ENCODE measurements around the gene ACTR1B.

The ACTR1B gene

DNA sequence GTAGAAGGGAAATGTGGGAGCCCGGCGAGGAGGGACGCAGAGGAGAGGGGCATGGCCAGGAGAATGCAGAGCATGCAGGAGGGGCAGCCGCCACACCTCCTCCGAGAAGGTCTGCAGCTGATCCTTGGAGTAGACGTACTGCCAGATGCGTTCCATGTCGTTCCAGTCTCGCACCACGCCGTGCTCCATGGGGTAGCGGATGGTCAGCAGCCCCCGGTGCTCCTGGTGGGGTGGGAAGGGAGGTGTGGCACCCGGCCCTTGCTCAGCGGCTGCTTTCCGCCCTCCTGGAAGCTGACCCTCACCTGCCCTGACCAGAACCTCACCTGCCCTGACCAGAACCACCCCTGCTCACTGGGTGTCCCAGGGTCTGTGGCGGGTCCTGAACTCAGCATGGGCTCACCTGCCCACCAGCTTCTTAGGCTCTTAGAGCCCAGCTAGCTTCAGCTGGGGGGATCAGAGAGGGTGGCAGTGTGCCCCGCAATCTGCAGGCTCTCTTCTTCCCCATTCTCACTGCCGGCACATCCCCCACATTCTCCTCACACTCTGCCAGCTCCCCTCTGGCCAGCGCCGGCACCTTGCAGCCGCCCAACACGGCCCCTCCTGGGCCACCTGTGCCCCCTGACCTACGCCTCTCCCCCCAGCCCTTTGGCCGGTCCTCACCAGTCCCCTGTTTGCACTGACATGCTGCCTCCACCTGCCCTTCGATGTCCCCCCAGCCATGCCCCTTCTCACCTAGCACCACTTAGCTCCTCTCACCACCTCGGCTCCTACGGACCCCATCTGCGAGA is 4.4 kb downstream of the ACTR1B start:
- no peak overlapping the region for H3K9ac ChIP-seq (ENCODE audit: insufficient read length)
- no peak for TF ChIP-seq EZH2 (IDR thresholded peaks at IDR 0.05)
- no peak overlapping the region for H3K27ac ChIP-seq
- no peaks in the 10 kb centered on the region for H3K9me3 ChIP-seq (ENCODE audit: low read depth, low read length)
- H3K4me3 ChIP-seq: no peak overlapping the region
- peaks cover 4% of the 10 kb centered on the region; the same call in 1 of the 2 replicates for H3K36me3 ChIP-seq (ENCODE audit: insufficient read depth, low read length)
- DNase-seq (ENCODE audit: low read depth, low spot score): no peak

DNA sequence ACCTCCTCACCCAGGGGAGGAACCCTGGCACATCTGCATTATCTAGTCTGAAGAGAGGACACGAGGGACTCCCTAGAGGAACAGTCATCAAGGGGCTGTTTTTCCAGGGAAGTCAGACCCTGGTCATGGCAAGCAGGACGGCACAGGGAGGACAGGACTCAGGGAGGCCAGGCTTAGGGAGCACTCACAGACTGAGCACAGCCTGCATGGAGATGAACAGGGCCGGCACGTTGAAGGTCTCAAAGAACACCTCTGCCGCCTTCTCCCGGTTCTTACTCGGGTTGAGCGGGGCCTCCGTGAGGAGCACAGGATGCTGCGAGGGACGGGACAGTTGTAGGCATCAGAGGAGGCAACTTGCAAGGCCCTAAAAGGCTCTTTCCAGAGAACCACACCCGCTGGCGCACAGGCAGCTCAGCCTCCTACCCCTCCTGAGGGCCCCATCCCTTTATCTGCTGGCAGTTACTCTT is 5.1 kb downstream of the ACTR1B start:
- no peak for DNase-seq (ENCODE audit: low read depth, low spot score)
- Histone ChIP-seq H3K9me3 (ENCODE audit: low read depth, low read length) (peaks cover 3% of the 10 kb centered on the region; the same call in 1 of the 2 replicates), H3K36me3 (ENCODE audit: insufficient read depth, low read length) (peaks cover 12% of the 10 kb centered on the region), H3K4me3 (no peak overlapping the region), H3K27ac (no peak overlapping the region), H3K9ac (ENCODE audit: insufficient read length) (no peak overlapping the region)
- TF ChIP-seq EZH2 (IDR thresholded peaks at IDR 0.05) (no peak), FOXP2 (optimal IDR thresholded peaks at IDR 0.05; ENCODE audit: control extremely low read depth, extremely low read length, insufficient read depth) (no peak), POLR2AphosphoS5 (IDR thresholded peaks at IDR 0.05; ENCODE audit: borderline replicate concordance, low read depth, low read length) (no peak)

DNA sequence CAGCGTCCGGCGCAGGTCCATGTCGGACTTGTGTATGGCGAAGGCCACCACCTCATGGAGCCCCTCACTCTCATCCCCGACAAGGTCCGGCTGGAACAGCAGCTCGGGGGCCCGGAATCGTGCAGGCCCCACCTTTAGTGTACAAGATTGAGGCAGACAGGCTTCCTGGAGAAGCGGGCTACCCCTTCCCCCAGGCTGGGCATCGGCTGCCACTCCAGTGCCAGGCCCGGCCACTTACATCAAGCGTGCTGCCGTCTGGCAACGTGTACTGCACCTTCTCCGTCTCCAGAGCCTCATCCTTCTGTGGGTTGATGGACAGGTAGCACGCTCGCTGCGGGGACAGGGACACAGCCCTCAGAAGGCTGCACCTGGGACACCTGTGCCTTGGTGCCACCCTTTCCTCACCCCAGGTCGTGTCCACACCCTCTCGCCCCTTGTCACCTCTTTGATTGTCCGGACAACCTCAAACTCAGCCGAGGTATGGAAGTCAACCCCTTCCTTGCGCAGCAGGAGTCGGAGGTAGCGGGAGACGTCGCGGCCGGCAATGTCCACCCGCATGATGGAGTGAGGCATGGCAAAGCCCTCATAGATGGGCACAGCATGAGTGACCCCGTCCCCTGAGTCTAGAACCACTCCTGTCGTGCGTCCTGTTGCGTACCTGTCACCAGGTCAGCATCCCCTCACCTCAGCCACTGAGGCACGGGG is 5.7 kb downstream of the ACTR1B start:
- peaks cover 12% of the 10 kb centered on the region for H3K36me3 ChIP-seq (ENCODE audit: insufficient read depth, low read length)
- TF ChIP-seq FOXP2 (optimal IDR thresholded peaks at IDR 0.05; ENCODE audit: control extremely low read depth, extremely low read length, insufficient read depth) (no peak), EZH2 (IDR thresholded peaks at IDR 0.05) (no peak), POLR2AphosphoS5 (IDR thresholded peaks at IDR 0.05; ENCODE audit: borderline replicate concordance, low read depth, low read length) (no peak)
- DNase-seq (ENCODE audit: low read depth, low spot score): no peak
- H3K4me3 ChIP-seq: no peak overlapping the region
- H3K9me3 ChIP-seq (ENCODE audit: low read depth, low read length): peaks cover 3% of the 10 kb centered on the region; the same call in 1 of the 2 replicates
- no peak overlapping the region for H3K9ac ChIP-seq (ENCODE audit: insufficient read length)
- no peak overlapping the region for H3K27ac ChIP-seq

DNA sequence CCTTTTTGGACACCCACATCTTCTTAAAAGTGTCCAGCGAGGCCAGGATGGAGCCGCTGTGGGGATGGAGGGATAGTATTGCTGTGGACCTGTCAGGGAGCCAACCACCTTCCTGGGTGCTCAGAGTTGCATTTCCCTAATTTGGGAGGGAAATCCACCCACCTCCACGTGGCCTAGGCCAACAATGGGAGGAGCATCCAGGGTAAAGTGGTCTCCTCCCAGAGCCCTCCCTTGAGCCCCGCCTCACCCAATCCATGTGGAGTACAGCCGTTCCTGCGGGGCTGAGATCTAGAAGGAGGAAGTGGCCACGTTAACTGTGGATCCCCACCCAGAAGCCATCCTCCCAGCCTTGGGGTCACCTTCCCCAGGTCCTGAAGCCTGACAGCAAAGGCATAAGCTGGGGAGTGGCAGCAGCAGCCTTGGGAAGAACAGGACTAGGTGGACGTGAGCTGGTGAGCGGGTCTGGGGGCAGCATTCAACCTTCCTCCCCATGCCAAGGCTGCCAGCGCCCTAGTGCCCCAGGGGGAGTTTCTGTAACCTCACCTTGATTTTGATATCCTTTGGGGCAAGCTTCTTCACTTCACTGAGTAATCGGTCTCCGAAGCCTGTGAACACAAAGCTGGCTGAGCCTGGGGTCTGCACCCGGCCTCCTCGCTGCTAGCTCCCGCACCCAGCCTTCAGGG is 6.8 kb downstream of the ACTR1B start:
- peaks cover 3% of the 10 kb centered on the region; the same call in 1 of the 2 replicates for H3K9me3 ChIP-seq (ENCODE audit: low read depth, low read length)
- no peak overlapping the region for H3K4me3 ChIP-seq
- H3K9ac ChIP-seq (ENCODE audit: insufficient read length): no peak overlapping the region
- no peak overlapping the region for H3K27ac ChIP-seq
- no peak for DNase-seq (ENCODE audit: low read depth, low spot score)
- peaks cover 12% of the 10 kb centered on the region for H3K36me3 ChIP-seq (ENCODE audit: insufficient read depth, low read length)
- TF ChIP-seq FOXP2 (optimal IDR thresholded peaks at IDR 0.05; ENCODE audit: control extremely low read depth, extremely low read length, insufficient read depth) (no peak), POLR2AphosphoS5 (IDR thresholded peaks at IDR 0.05; ENCODE audit: borderline replicate concordance, low read depth, low read length) (no peak)

GRCh38 chr2:97656129-97656755 is 7.6 kb downstream of the ACTR1B start:
- Histone ChIP-seq H3K36me3 (ENCODE audit: insufficient read depth, low read length) (peaks cover 12% of the 10 kb centered on the region), H3K27ac (no peak overlapping the region), H3K9ac (ENCODE audit: insufficient read length) (no peak overlapping the region), H3K4me3 (no peak overlapping the region), H3K9me3 (ENCODE audit: low read depth, low read length) (peaks cover 3% of the 10 kb centered on the region; the same call in 1 of the 2 replicates)
- TF ChIP-seq POLR2AphosphoS5 (IDR thresholded peaks at IDR 0.05; ENCODE audit: borderline replicate concordance, low read depth, low read length): no peak
- TF ChIP-seq EZH2 (IDR thresholded peaks at IDR 0.05): no peak
- no peak for TF ChIP-seq FOXP2 (optimal IDR thresholded peaks at IDR 0.05; ENCODE audit: control extremely low read depth, extremely low read length, insufficient read depth)
- no peak for DNase-seq (ENCODE audit: low read depth, low spot score)

GRCh38 chr2:97654791-97655190 is 9.1 kb downstream of the ACTR1B start:
- H3K36me3 ChIP-seq (ENCODE audit: insufficient read depth, low read length): peaks cover 12% of the 10 kb centered on the region
- H3K9ac ChIP-seq (ENCODE audit: insufficient read length): no peak overlapping the region
- H3K4me3 ChIP-seq: no peak overlapping the region
- H3K9me3 ChIP-seq (ENCODE audit: low read depth, low read length): peaks cover 3% of the 10 kb centered on the region; the same call in 1 of the 2 replicates
- H3K27ac ChIP-seq: no peak overlapping the region
- TF ChIP-seq FOXP2 (optimal IDR thresholded peaks at IDR 0.05; ENCODE audit: control extremely low read depth, extremely low read length, insufficient read depth) (no peak), POLR2AphosphoS5 (IDR thresholded peaks at IDR 0.05; ENCODE audit: borderline replicate concordance, low read depth, low read length) (no peak), EZH2 (IDR thresholded peaks at IDR 0.05) (no peak)
- DNase-seq (ENCODE audit: low read depth, low spot score): no peak

- H3K4me3 ChIP-seq: no peak overlapping the region
- no peak overlapping the region for H3K27ac ChIP-seq
- peaks cover 3% of the 10 kb centered on the region; the same call in 1 of the 2 replicates for H3K9me3 ChIP-seq (ENCODE audit: low read depth, low read length)
- no peak overlapping the region for H3K9ac ChIP-seq (ENCODE audit: insufficient read length)
- H3K36me3 ChIP-seq (ENCODE audit: insufficient read depth, low read length): peaks cover 13% of the 10 kb centered on the region
- TF ChIP-seq EZH2 (IDR thresholded peaks at IDR 0.05) (no peak), FOXP2 (optimal IDR thresholded peaks at IDR 0.05; ENCODE audit: control extremely low read depth, extremely low read length, insufficient read depth) (no peak), POLR2AphosphoS5 (IDR thresholded peaks at IDR 0.05; ENCODE audit: borderline replicate concordance, low read depth, low read length) (no peak)
- DNase-seq (ENCODE audit: low read depth, low spot score): no peak
Observed at GRCh38 chr2:97654309-97654708, 9.5 kb downstream of the ACTR1B start.

GRCh38 chr2:97653874-97654273 is 10.0 kb downstream of the ACTR1B start:
- H3K4me3 ChIP-seq: no peak overlapping the region
- no peak overlapping the region for H3K9ac ChIP-seq (ENCODE audit: insufficient read length)
- no peak overlapping the region for H3K27ac ChIP-seq
- peaks cover 3% of the 10 kb centered on the region; the same call in 1 of the 2 replicates for H3K9me3 ChIP-seq (ENCODE audit: low read depth, low read length)
- DNase-seq (ENCODE audit: low read depth, low spot score): no peak
- no peak; the same call in 1 of the 2 replicates for TF ChIP-seq POLR2AphosphoS5 (IDR thresholded peaks at IDR 0.05; ENCODE audit: borderline replicate concordance, low read depth, low read length)
- H3K36me3 ChIP-seq (ENCODE audit: insufficient read depth, low read length): peaks cover 17% of the 10 kb centered on the region
